ENCODE data around the gene TNFRSF6B. TPM values are rescaled to one million over a fixed set of nuclear protein-coding genes. Genes with fewer than 3 reads are reported as not detected.

Gene TNFRSF6B
- polyA plus RNA-seq, 2 of the 4 experiments (the other 2 are of a cell fraction) = 0.22 to 0.66 TPM

- no peak overlapping the region for H3K4me2 ChIP-seq
- no peak overlapping the region for H3K27ac ChIP-seq
- WGBS (ENCODE audit: missing lambda C conversion rate) = 79% methylated on average over 8 of the region's 8 CpGs
- FAIRE-seq = no peak
- no peaks in the 10 kb centered on the region for H3K9me3 ChIP-seq
- CTCF ChIA-PET = interaction anchor here (2.2 to 2.7 kb wide), 2 partner anchors 20 to 123 kb away, joined by 8 to 9 read pairs; partner anchors contain the start of gene PTK6
- H3K4me3 ChIP-seq = no peak overlapping the region
- peaks cover 6% of the 10 kb centered on the region; the same call in 2 of the 3 replicates for H3K4me1 ChIP-seq
- DNase-seq (ENCODE audit: low read depth in 1 of 2, low spot score in 1 of 2) = no peak
- TF ChIP-seq SMC3 (IDR thresholded peaks at IDR 0.05) (no peak), PHF8 (IDR thresholded peaks at IDR 0.05; ENCODE audit: borderline replicate concordance, low read depth) (no peak), RNF2 (IDR thresholded peaks at IDR 0.05; ENCODE audit: borderline replicate concordance, low read depth) (no peak), TFCP2L1 (CRISPR knock-in tag; IDR thresholded peaks at IDR 0.05) (no peak), NR3C1 (IDR thresholded peaks at IDR 0.05) (no peak), FOSB (CRISPR knock-in tag; IDR thresholded peaks at IDR 0.05) (no peak), HDAC2 (IDR thresholded peaks at IDR 0.05) (no peak), MAZ (IDR thresholded peaks at IDR 0.05; ENCODE audit: borderline replicate concordance, low read depth, low read length) (no peak), SREBF2 (IDR thresholded peaks at IDR 0.05) (no peak), ATOH8 (CRISPR knock-in tag; IDR thresholded peaks at IDR 0.05; ENCODE audit: low read depth) (no peak), ZNF302 (CRISPR knock-in tag; IDR thresholded peaks at IDR 0.05) (no peak), RCOR1 (IDR thresholded peaks at IDR 0.05; ENCODE audit: low read depth, low read length) (no peak), FOSL2 (IDR thresholded peaks at IDR 0.05) (no peak), FOSL2 (CRISPR knock-in tag; IDR thresholded peaks at IDR 0.05) (no peak), RARB (CRISPR knock-in tag; IDR thresholded peaks at IDR 0.05) (no peak)
- TF ChIP-seq, protein P1, sequence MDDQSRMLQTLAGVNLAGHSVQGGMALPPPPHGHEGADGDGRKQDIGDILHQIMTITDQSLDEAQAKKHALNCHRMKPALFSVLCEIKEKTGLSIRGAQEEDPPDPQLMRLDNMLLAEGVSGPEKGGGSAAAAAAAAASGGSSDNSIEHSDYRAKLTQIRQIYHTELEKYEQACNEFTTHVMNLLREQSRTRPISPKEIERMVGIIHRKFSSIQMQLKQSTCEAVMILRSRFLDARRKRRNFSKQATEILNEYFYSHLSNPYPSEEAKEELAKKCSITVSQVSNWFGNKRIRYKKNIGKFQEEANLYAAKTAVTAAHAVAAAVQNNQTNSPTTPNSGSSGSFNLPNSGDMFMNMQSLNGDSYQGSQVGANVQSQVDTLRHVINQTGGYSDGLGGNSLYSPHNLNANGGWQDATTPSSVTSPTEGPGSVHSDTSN (IDR thresholded peaks at IDR 0.05) = no peak
- no peak for ATAC-seq
- POLR2A ChIA-PET = no interaction called here
Measured at GRCh38 chr20:63660622-63661021, 35.8 kb upstream of the TNFRSF6B start.

GRCh38 chr20:63661108-63661507 lies 35.3 kb upstream of the TNFRSF6B start:
- DNase-seq (ENCODE audit: low read depth in 1 of 2, low spot score in 1 of 2) = no peak
- Histone ChIP-seq H3K4me1 (peaks cover 6% of the 10 kb centered on the region; the same call in 2 of the 3 replicates), H3K4me3 (no peak overlapping the region), H3K27ac (no peak overlapping the region), H3K4me2 (no peak overlapping the region), H3K9me3 (no peaks in the 10 kb centered on the region)
- no peak for ATAC-seq
- POLR2A ChIA-PET = no interaction called here
- 93% methylated on average over 22 of the region's 22 CpGs for WGBS (ENCODE audit: missing lambda C conversion rate)
- no peak for FAIRE-seq
- TF ChIP-seq TFCP2L1 (CRISPR knock-in tag; IDR thresholded peaks at IDR 0.05) = no peak
- TF ChIP-seq CBX2 (IDR thresholded peaks at IDR 0.05; ENCODE audit: borderline replicate concordance, low read depth) = no peak
- TF ChIP-seq SMC3 (IDR thresholded peaks at IDR 0.05) = no peak
- TF ChIP-seq NR3C1 (IDR thresholded peaks at IDR 0.05) = no peak
- no peak for TF ChIP-seq TP53 (CRISPR knock-in tag; IDR thresholded peaks at IDR 0.05)
- no peak for TF ChIP-seq EHMT2 (IDR thresholded peaks at IDR 0.05; ENCODE audit: low read depth)
- TF ChIP-seq ZFP36 (IDR thresholded peaks at IDR 0.05; ENCODE audit: borderline replicate concordance, partially characterized antibody) = no peak
- no peak for TF ChIP-seq ZC3H11A (IDR thresholded peaks at IDR 0.05)
- TF ChIP-seq ATOH8 (CRISPR knock-in tag; IDR thresholded peaks at IDR 0.05; ENCODE audit: low read depth) = no peak
- CTCF ChIA-PET = interaction anchor here (1.0 to 2.7 kb wide), 3 partner anchors 20 to 132 kb away, joined by 3 to 9 read pairs (median 8); partner anchors contain the start of gene PTK6
